Gastroesophageal sphincter (tissue), 4 donors: ENCODE results near the gene NLRC3. TPM values are rescaled to one million over a fixed set of nuclear protein-coding genes. Genes with fewer than 3 reads are reported as not detected.

Experiments used
- ATAC-seq: fragments of 150-250 bp; one replicate; pipeline ENCODE4 v1.9.1; 2016; ENCODE audit warnings: mild to moderate bottlenecking, moderate library complexity
- H3K27ac ChIP-seq, 4 donors: fragments of 200-600 bp; sonication (generic) in 3 of 4; 1 replicate in 3 of 4; 2 replicates in 1 of 4; pipeline ENCODE4 v1.5.1; 2016 to 2019
- H3K27me3 ChIP-seq: fragments of 200-600 bp; sonication (generic); one replicate; pipeline ENCODE4 v1.5.1; 2019
- H3K36me3 ChIP-seq, 2 donors: fragments of 200-600 bp; sonication (generic); one replicate each; pipeline ENCODE4 v1.5.1; 2019; ENCODE audit warnings: control low read depth in 1 of 2
- H3K4me1 ChIP-seq, 3 donors: fragments of 200-600 bp; sonication (generic); 1 replicate in 2 of 3; 2 replicates in 1 of 3; pipeline ENCODE4 v1.5.1; 2016 to 2019; ENCODE audit warnings: control low read depth in 2 of 3
- H3K4me3 ChIP-seq, 2 donors: fragments of 200-600 bp; sonication (generic); one replicate each; pipeline ENCODE4 v1.5.1; 2019; ENCODE audit warnings: mild to moderate bottlenecking in 1 of 2, moderate library complexity in 1 of 2
- H3K9me3 ChIP-seq, 3 donors: fragments of 200-600 bp; sonication (generic); one replicate each; pipeline ENCODE4 v1.5.1; 2017 to 2019; ENCODE audit warnings: control low read depth in 2 of 3
- CTCF ChIP-seq, 4 experiments: fragments of 200-600 bp in 2 of 4; fragments of 450-650 bp in 2 of 4; sonication (generic) in 1 of 4; IDR thresholded peaks; one replicate each; pipeline ENCODE4 v1.5.1; 2017 to 2019; ENCODE audit warnings: antibody characterized with exemption in 4 of 4, mild to moderate bottlenecking in 2 of 4, moderate library complexity in 2 of 4
- EP300 ChIP-seq: sonication (generic); formaldehyde crosslinking; IDR thresholded peaks from one replicate; pipeline ENCODE4 v1.6.1; 2017; ENCODE audit warnings: antibody characterized with exemption, mild to moderate bottlenecking
- POLR2A ChIP-seq, 2 donors: fragments of 450-650 bp; IDR thresholded peaks; one replicate each; pipeline ENCODE4 v1.6.1; 2017; ENCODE audit warnings: antibody characterized with exemption in 2 of 2, mild to moderate bottlenecking in 2 of 2, moderate library complexity in 1 of 2
- POLR2AphosphoS5 ChIP-seq: sonication (generic); formaldehyde crosslinking; IDR thresholded peaks from one replicate; pipeline ENCODE4 v1.6.1; 2017; ENCODE audit warnings: antibody characterized with exemption
- WGBS, 2 donors: methylation state at CpG; one replicate each; pipeline ENCODE4 v1.1.5; 2018; ENCODE audit warnings: low coverage in 1 of 2; 5-methylcytosine and 5-hydroxymethylcytosine counted together
- total RNA-seq, 4 donors: library from RNA; depleted of rRNA; stranded (reverse); fragments of >200 nt; gene quantifications; one replicate each; pipeline ENCODE4 v1.1.0, GENCODE V29; 2016

NLRC3 gene
- total RNA-seq, 4 donors from 2014 or later = 1.1 to 5.8 (median 1.4) TPM

- H3K27me3 ChIP-seq = no peaks in the 10 kb centered on the region
- no peak for ATAC-seq
- 87 to 96% methylated on average over 3 to 4 of the region's 4 CpGs for WGBS, 2 donors
- H3K36me3 ChIP-seq = peaks cover 0 to 97% of the 10 kb centered on the region in 2 donors
- no peaks in the 10 kb centered on the region for H3K9me3 ChIP-seq
- H3K4me3 ChIP-seq = no peak overlapping the region
- no peaks in the 10 kb centered on the region for H3K4me1 ChIP-seq
- no peak for TF ChIP-seq EP300
- no peak for TF ChIP-seq POLR2A (IDR thresholded peaks at IDR 0.05)
- TF ChIP-seq POLR2AphosphoS5 = no peak
- no peak for TF ChIP-seq CTCF (IDR thresholded peaks at IDR 0.05)
- H3K27ac ChIP-seq = no peak overlapping the region
These were observed 62.6 kb downstream of the NLRC3 start for GRCh38 chr16:3514621-3515020.

- no peak for TF ChIP-seq EP300
- TF ChIP-seq POLR2A (IDR thresholded peaks at IDR 0.05) = no peak
- Histone ChIP-seq H3K9me3 (no peaks in the 10 kb centered on the region), H3K4me3 (no peak overlapping the region), H3K27ac (no peak overlapping the region), H3K27me3 (no peaks in the 10 kb centered on the region), H3K36me3 (peaks cover 0 to 97% of the 10 kb centered on the region in 2 donors), H3K4me1 (no peaks in the 10 kb centered on the region)
- 53 to 91% methylated on average over 3 to 6 of the region's 7 CpGs for WGBS, 2 donors
- no peak for ATAC-seq
These were observed 63.2 kb downstream of the NLRC3 start for GRCh38 chr16:3513892-3514583.

- H3K4me1 ChIP-seq = no peaks in the 10 kb centered on the region
- peaks cover 0 to 100% of the 10 kb centered on the region in 2 donors for H3K36me3 ChIP-seq
- TF ChIP-seq CTCF (IDR thresholded peaks at IDR 0.05) = no peak
- no peaks in the 10 kb centered on the region for H3K9me3 ChIP-seq
- no peak overlapping the region for H3K4me3 ChIP-seq
- no peaks in the 10 kb centered on the region for H3K27me3 ChIP-seq
- no peak overlapping the region for H3K27ac ChIP-seq
- whole genome bisulfite sequencing, 2 donors = 80 to 83% methylated on average over 3 to 12 of the region's 23 CpGs
- no peak for ATAC-seq
These were observed 65.7 kb downstream of the NLRC3 start for GRCh38 chr16:3511286-3512180.

GRCh38 chr16:3510416-3510815, 66.8 kb downstream of the NLRC3 start:
- ATAC-seq = no peak
- Histone ChIP-seq H3K4me3 (no peak overlapping the region), H3K9me3 (no peaks in the 10 kb centered on the region), H3K4me1 (no peaks in the 10 kb centered on the region), H3K36me3 (peaks cover 0 to 100% of the 10 kb centered on the region in 2 donors), H3K27me3 (no peaks in the 10 kb centered on the region), H3K27ac (no peak overlapping the region)
- no peak for TF ChIP-seq POLR2A (IDR thresholded peaks at IDR 0.05)
- whole genome bisulfite sequencing, 2 donors = 87 to 95% methylated on average over 3 to 10 of the region's 10 CpGs

DNA sequence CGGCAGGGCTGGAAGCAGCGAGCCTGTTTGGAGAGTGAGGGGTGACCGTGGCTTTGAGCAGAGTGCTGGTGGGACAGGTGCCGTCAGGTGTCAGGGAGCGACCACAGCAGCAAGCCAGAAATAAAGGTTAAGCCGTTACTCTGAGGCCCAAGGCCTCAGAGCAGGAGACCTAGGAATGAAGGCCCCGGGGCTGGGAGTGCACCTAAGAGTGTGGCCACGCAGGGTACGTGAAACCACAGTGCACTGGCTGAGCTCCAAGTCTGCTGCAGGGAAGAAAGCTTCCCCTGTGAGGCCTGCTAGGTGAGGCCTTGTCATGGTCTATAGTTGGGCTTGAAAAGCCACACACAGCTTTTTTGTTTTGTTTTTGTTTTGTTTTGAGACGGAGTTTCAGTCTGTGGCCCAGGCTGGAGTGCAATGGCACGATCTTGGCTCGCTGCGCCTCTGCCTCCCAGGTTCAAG, 67.7 kb downstream of the NLRC3 start:
- Histone ChIP-seq H3K4me1 (no peaks in the 10 kb centered on the region), H3K27me3 (no peaks in the 10 kb centered on the region), H3K4me3 (no peak overlapping the region), H3K27ac (no peak overlapping the region), H3K9me3 (no peaks in the 10 kb centered on the region), H3K36me3 (peaks cover 0 to 100% of the 10 kb centered on the region in 2 donors)
- TF ChIP-seq EP300 (no peak), POLR2A (IDR thresholded peaks at IDR 0.05) (no peak), CTCF (IDR thresholded peaks at IDR 0.05) (no peak), POLR2AphosphoS5 (no peak)
- no peak for ATAC-seq
- WGBS, 2 donors = 87 to 100% methylated on average over 5 to 10 of the region's 13 CpGs
